Pancreas (tissue), 10 donors: ENCODE measurements around the gene HIRIP3. TPM values are rescaled to one million over a fixed set of nuclear protein-coding genes. Genes with fewer than 3 reads are reported as not detected.

ENCODE experiments used
- ATAC-seq, 4 donors: fragments of 200-7000 bp; cut with Tn5 transposase; one replicate each; pipeline versions ENCODE4 v1.8.0 to v1.9.1; 2020; ENCODE audit warnings: mild to moderate bottlenecking in 4 of 4, moderate library complexity in 4 of 4
- DNase-seq, 6 donors: peaks; one replicate each; pipeline ENCODE4 v3.0.0-alpha.2; 2020
- FAIRE-seq: peaks from 2 replicates; lab custom pipeline; 2012; peaks lifted over from hg19 to GRCh38; lab: Jason Lieb, UNC
- H3K27ac ChIP-seq, 4 donors: fragments of 200-600 bp; sonication (generic); 1 replicate in 3 of 4; 2 replicates in 1 of 4; pipeline versions ENCODE4 v1.5.0 to v1.8.0; 2020
- H3K27me3 ChIP-seq, 4 donors: fragments of 200-600 bp; one replicate each; pipeline ENCODE4 v1.8.0; 2021
- H3K36me3 ChIP-seq, 3 donors: fragments of 200-600 bp; sonication (generic) in 1 of 3; one replicate each; pipeline versions ENCODE4 v1.5.0 to v1.8.0; 2020 to 2021
- H3K4me1 ChIP-seq, 3 donors: fragments of 200-600 bp; one replicate each; pipeline ENCODE4 v1.8.0; 2021
- H3K4me3 ChIP-seq, 4 donors: fragments of 200-600 bp; sonication (generic) in 2 of 4; one replicate each; pipeline versions ENCODE4 v1.5.0 to v1.8.0; 2020 to 2021
- H3K9me3 ChIP-seq, 4 donors: fragments of 200-600 bp; one replicate each; pipeline ENCODE4 v1.8.0; 2021
- CTCF ChIP-seq, 4 donors: fragments of 200-600 bp; sonication (generic) in 3 of 4; IDR thresholded peaks; one replicate each; pipeline versions ENCODE4 v1.5.0 to v1.8.0; 2021; ENCODE audit warnings: antibody characterized with exemption in 4 of 4
- WGBS, 2 donors: extraction: QIAGEN DNeasy Blood & Tissue Kit; methylation state at CpG; one replicate each; pipeline ENCODE4 v1.1.7; 2013; 5-methylcytosine and 5-hydroxymethylcytosine counted together
- intact Hi-C, 3 donors: fragments of 100-400 bp; cut with DNase I; formaldehyde crosslinking; loops; one replicate each; pipeline versions ENCODE4 v1.11.1 to v1.14.2; 2022
- polyA plus RNA-seq, 2 donors: library from polyadenylated mRNA; stranded (reverse); fragments of 200-250 nt; gene quantifications; one replicate each; pipeline ENCODE4 v1.2.3, GENCODE V29; 2013
- total RNA-seq, 6 donors: library from RNA; stranded (reverse); fragmentation: NEBNext Ultra II Directional in 4 of 6; extraction: Animal tissue kit (Norgen Biotek cat#: 25700) in 4 of 6; gene quantifications; one replicate each; pipeline versions ENCODE4 v1.2.1 to v1.2.4, GENCODE V29; 2021 to 2023
- donor health status: healthy with polysubstance abuse.
- donor health status: DM: no; HTN: no; CAD: no; lungs with moderate emphysema.
- donor health status: DM: no; HTN: no; CAD: no.
- donor health status: control.
- donor health status: control.
- donor health status: Bipolar disorder and iron deficiency.
- donor health status: DM: yes; HTN: yes; CAD: no.
- donor health status: DM: no; HTN: no; CAD: no.
- donor health status: DM: no; HTN: no; CAD: no.
- donor health status: DM: yes; HTN: yes; CAD: no.

Gene HIRIP3
- total and polyA plus RNA-seq, 8 donors, result 4.4 to 16.8 (median 7.3) TPM

GRCh38 chr16:29943846-29944799 lies 51.3 kb downstream of the HIRIP3 start:
- no peak for FAIRE-seq
- Histone ChIP-seq H3K27me3 (no peaks in the 10 kb centered on the region), H3K9me3 (no peaks in the 10 kb centered on the region), H3K36me3 (no peaks in the 10 kb centered on the region), H3K27ac (peak overlapping the region; percentile 34 to 73 (median 42)), H3K4me3 (no peak overlapping the region), H3K4me1 (no peaks in the 10 kb centered on the region)
- peak in 4 of 6 donors; percentile 34 to 67 (median 43) for DNase-seq
- ATAC-seq, result peak; percentile 96 to 98 (median 96)
- no peak for TF ChIP-seq CTCF (IDR thresholded peaks at IDR 0.05)
- intact Hi-C loops, result no loop called here
- 51 to 57% methylated on average over 11 of the region's 11 CpGs for WGBS, 2 donors

Other genes with a start within 250 kb of the HIRIP3 start
- gene C16orf54, start 249.6 kb downstream of the HIRIP3 start, total RNA-seq, result 1 to 10 TPM in 2 of 6 donors, under 1 TPM in 3, not detected in 1; 0.24 to 1.5 (median 0.61) TPM
- under 1 TPM; 0.23 to 0.26 TPM for gene C16orf54, start 249.6 kb downstream of the HIRIP3 start, polyA plus RNA-seq
- gene ZG16, start 217.4 kb downstream of the HIRIP3 start, total RNA-seq, result 1 to 10 TPM in 3 of 6 donors, under 1 TPM in 3; 0.06 to 3.1 (median 1.1) TPM
- 1 to 10 TPM in 1 of 2 donors, under 1 TPM in 1; 0.52 to 2.4 TPM for gene ZG16, start 217.4 kb downstream of the HIRIP3 start, polyA plus RNA-seq
- gene KIF22, start 204.9 kb downstream of the HIRIP3 start, total RNA-seq, result 10 to 100 TPM in 4 of 6 donors, 1 to 10 TPM in 2; 7.7 to 17.4 (median 11.0) TPM
- gene KIF22, start 204.9 kb downstream of the HIRIP3 start, polyA plus RNA-seq, result 10 to 100 TPM; 43.1 to 51.2 TPM
- 100 to 1,000 TPM in 1 of 6 donors, 10 to 100 TPM in 5; 84.8 to 122 (median 96.2) TPM for gene MAZ, start 189.1 kb downstream of the HIRIP3 start, total RNA-seq
- gene MAZ, start 189.1 kb downstream of the HIRIP3 start, polyA plus RNA-seq, result 100 to 1,000 TPM in 1 of 2 donors, 10 to 100 TPM in 1; 94.1 to 107 TPM
- gene PRRT2, start 183.4 kb downstream of the HIRIP3 start, total RNA-seq, result 1 to 10 TPM in 1 of 6 donors, under 1 TPM in 5; 0.35 to 1.2 (median 0.45) TPM
- 1 to 10 TPM; 2.6 to 3.2 TPM for gene PRRT2, start 183.4 kb downstream of the HIRIP3 start, polyA plus RNA-seq
- gene PAGR1, start 179.5 kb downstream of the HIRIP3 start, total RNA-seq, result 10 to 100 TPM in 3 of 6 donors, 1 to 10 TPM in 3; 8.1 to 14.5 (median 10.4) TPM
- gene PAGR1, start 179.5 kb downstream of the HIRIP3 start, polyA plus RNA-seq, result 10 to 100 TPM; 34.5 to 34.7 TPM
- 100 to 1,000 TPM in 2 of 6 donors, 10 to 100 TPM in 4; 58.8 to 123 (median 77.5) TPM for gene MVP, start 175.2 kb downstream of the HIRIP3 start, total RNA-seq
- gene MVP, start 175.2 kb downstream of the HIRIP3 start, polyA plus RNA-seq, result 100 to 1,000 TPM; 119 to 179 TPM
- 10 to 100 TPM; 31.9 to 50.9 (median 37.3) TPM for gene CDIPT, start 132.4 kb downstream of the HIRIP3 start, total RNA-seq
- 10 to 100 TPM; 52.7 to 69.8 TPM for gene CDIPT, start 132.4 kb downstream of the HIRIP3 start, polyA plus RNA-seq
- gene SEZ6L2, start 96.1 kb downstream of the HIRIP3 start, total RNA-seq, result 10 to 100 TPM; 14.7 to 29.4 (median 18.3) TPM
- 10 to 100 TPM; 12.6 to 38.8 TPM for gene SEZ6L2, start 96.1 kb downstream of the HIRIP3 start, polyA plus RNA-seq
- gene ASPHD1, start 95.1 kb downstream of the HIRIP3 start, total RNA-seq, result 10 to 100 TPM in 1 of 6 donors, 1 to 10 TPM in 5; 3.8 to 11.2 (median 7.1) TPM
- 10 to 100 TPM; 11.9 to 21.2 TPM for gene ASPHD1, start 95.1 kb downstream of the HIRIP3 start, polyA plus RNA-seq
- 10 to 100 TPM in 1 of 6 donors, 1 to 10 TPM in 5; 7.7 to 15.8 (median 9.0) TPM for gene KCTD13, start 69.4 kb downstream of the HIRIP3 start, total RNA-seq
- gene KCTD13, start 69.4 kb downstream of the HIRIP3 start, polyA plus RNA-seq, result 10 to 100 TPM; 19.3 to 20.5 TPM
- 10 to 100 TPM; 58.3 to 79.8 (median 68.1) TPM for gene TMEM219, start 33.5 kb downstream of the HIRIP3 start, total RNA-seq
- 100 to 1,000 TPM; 112 to 114 TPM for gene TMEM219, start 33.5 kb downstream of the HIRIP3 start, polyA plus RNA-seq
- gene TAOK2, start 21.7 kb downstream of the HIRIP3 start, total RNA-seq, result 10 to 100 TPM; 13.5 to 26.1 (median 16.1) TPM
- 10 to 100 TPM; 28.7 to 41.1 TPM for gene TAOK2, start 21.7 kb downstream of the HIRIP3 start, polyA plus RNA-seq
- 10 to 100 TPM; 24.0 to 46.8 (median 30.1) TPM for gene INO80E, start 624 bp upstream of the HIRIP3 start, total RNA-seq
- gene INO80E, start 624 bp upstream of the HIRIP3 start, polyA plus RNA-seq, result 100 to 1,000 TPM in 1 of 2 donors, 10 to 100 TPM in 1; 51.0 to 113 TPM
- gene DOC2A, start 15.4 kb upstream of the HIRIP3 start, total RNA-seq, result 1 to 10 TPM in 1 of 6 donors, under 1 TPM in 5; 0.19 to 1.9 (median 0.40) TPM
- gene DOC2A, start 15.4 kb upstream of the HIRIP3 start, polyA plus RNA-seq, result 1 to 10 TPM; 2.6 to 4.4 TPM
- gene C16orf92, start 27.6 kb upstream of the HIRIP3 start, total RNA-seq, result not detected
- gene C16orf92, start 27.6 kb upstream of the HIRIP3 start, polyA plus RNA-seq, result not detected
- gene TLCD3B, start 35.7 kb upstream of the HIRIP3 start, total RNA-seq, result under 1 TPM in 3 of 6 donors, not detected in 3; 0.20 to 0.28 (median 0.24) TPM
- gene TLCD3B, start 35.7 kb upstream of the HIRIP3 start, polyA plus RNA-seq, result 1 to 10 TPM in 1 of 2 donors, under 1 TPM in 1; 0.95 to 2.1 TPM
- 100 to 1,000 TPM; 234 to 425 (median 329) TPM for gene ALDOA, start 70.1 kb upstream of the HIRIP3 start, total RNA-seq
- 100 to 1,000 TPM; 304 to 349 TPM for gene ALDOA, start 70.1 kb upstream of the HIRIP3 start, polyA plus RNA-seq
- gene PPP4C, start 80.4 kb upstream of the HIRIP3 start, total RNA-seq, result 10 to 100 TPM; 21.7 to 43.2 (median 27.1) TPM
- gene PPP4C, start 80.4 kb upstream of the HIRIP3 start, polyA plus RNA-seq, result 10 to 100 TPM; 47.2 to 53.7 TPM
- 1 to 10 TPM; 1.3 to 3.0 (median 1.7) TPM for gene TBX6, start 96.3 kb upstream of the HIRIP3 start, total RNA-seq
- 1 to 10 TPM; 2.3 to 3.6 TPM for gene TBX6, start 96.3 kb upstream of the HIRIP3 start, polyA plus RNA-seq
- 10 to 100 TPM; 18.6 to 57.1 (median 35.5) TPM for gene YPEL3, start 100.6 kb upstream of the HIRIP3 start, total RNA-seq
- gene YPEL3, start 100.6 kb upstream of the HIRIP3 start, polyA plus RNA-seq, result 100 to 1,000 TPM; 127 to 134 TPM
- 1 to 10 TPM in 4 of 6 donors, under 1 TPM in 2; 0.41 to 3.5 (median 1.3) TPM for gene GDPD3, start 117.9 kb upstream of the HIRIP3 start, total RNA-seq
- 1 to 10 TPM; 3.6 to 7.4 TPM for gene GDPD3, start 117.9 kb upstream of the HIRIP3 start, polyA plus RNA-seq
- 10 to 100 TPM; 19.8 to 34.1 (median 22.8) TPM for gene MAPK3, start 127.6 kb upstream of the HIRIP3 start, total RNA-seq
- 10 to 100 TPM; 24.4 to 38.2 TPM for gene MAPK3, start 127.6 kb upstream of the HIRIP3 start, polyA plus RNA-seq
- 10 to 100 TPM in 3 of 6 donors, 1 to 10 TPM in 3; 2.1 to 26.4 (median 9.7) TPM for gene CORO1A, start 188.0 kb upstream of the HIRIP3 start, total RNA-seq
- gene CORO1A, start 188.0 kb upstream of the HIRIP3 start, polyA plus RNA-seq, result 10 to 100 TPM; 12.2 to 14.9 TPM
- gene BOLA2B, start 198.0 kb upstream of the HIRIP3 start, total RNA-seq, result 10 to 100 TPM; 17.3 to 39.1 (median 30.6) TPM
- gene BOLA2B, start 198.0 kb upstream of the HIRIP3 start, polyA plus RNA-seq, result 100 to 1,000 TPM in 1 of 2 donors, 10 to 100 TPM in 1; 77.2 to 138 TPM
- 10 to 100 TPM in 4 of 6 donors, 1 to 10 TPM in 2; 9.0 to 25.0 (median 14.0) TPM for gene SLX1A, start 198.3 kb upstream of the HIRIP3 start, total RNA-seq
- 10 to 100 TPM; 61.8 to 63.8 TPM for gene SLX1A, start 198.3 kb upstream of the HIRIP3 start, polyA plus RNA-seq
- gene SULT1A3, start 203.6 kb upstream of the HIRIP3 start, total RNA-seq, result 10 to 100 TPM in 1 of 6 donors, 1 to 10 TPM in 5; 1.0 to 14.7 (median 4.8) TPM
- 100 to 1,000 TPM in 1 of 2 donors, 10 to 100 TPM in 1; 64.5 to 106 TPM for gene SULT1A3, start 203.6 kb upstream of the HIRIP3 start, polyA plus RNA-seq